GM23338 (cell line): ENCODE measurements around the gene SMIM45.

Experiments
- ATAC-seq: fragments of 200-7000 bp; cut with Tn5 transposase; 3 replicates; pipeline ENCODE4 v1.9.1; 2020
- DNase-seq: peaks from one replicate; pipeline ENCODE4 v3.0.0-alpha.2; 2015; ENCODE audit warnings: low spot score
- H2AFZ ChIP-seq: fragments of 200-600 bp; sonication (generic); 2 replicates; pipeline ENCODE4 v1.8.0; 2016; ENCODE audit warnings: antibody characterized with exemption, mild to moderate bottlenecking, moderate library complexity
- H3F3A ChIP-seq: fragments of 200-600 bp; sonication (generic); replicated peaks from 2 replicates; pipeline ENCODE4 v1.8.0; 2017; ENCODE audit warnings: antibody characterized with exemption, mixed run types, low read depth
- H3K27ac ChIP-seq: fragments of 200-600 bp; sonication (generic); 2 replicates; pipeline ENCODE4 v1.6.1; 2016; ENCODE audit warnings: low read depth
- H3K27me3 ChIP-seq: fragments of 200-600 bp; sonication (generic); 2 replicates; pipeline ENCODE4 v1.8.0; 2016; ENCODE audit warnings: mild to moderate bottlenecking, mixed run types, moderate library complexity; ENCODE audit not compliant: insufficient read depth
- H3K36me3 ChIP-seq: fragments of 200-600 bp; sonication (generic); 2 replicates; pipeline ENCODE4 v1.8.0; 2016; ENCODE audit warnings: mild to moderate bottlenecking; ENCODE audit not compliant: insufficient read depth
- H3K4me1 ChIP-seq: fragments of 200-600 bp; sonication (generic); 2 replicates; pipeline ENCODE4 v1.8.0; 2016; ENCODE audit warnings: mild to moderate bottlenecking, moderate library complexity; ENCODE audit not compliant: insufficient read depth
- H3K4me2 ChIP-seq: fragments of 200-600 bp; sonication (generic); 2 replicates; pipeline ENCODE4 v1.7.1; 2017; ENCODE audit warnings: mixed run types
- H3K4me3 ChIP-seq: fragments of 200-600 bp; sonication (generic); 2 replicates; pipeline ENCODE4 v1.6.1; 2016; ENCODE audit warnings: mixed run types
- H3K79me2 ChIP-seq: fragments of 200-600 bp; sonication (generic); replicated peaks from 2 replicates; pipeline ENCODE4 v1.8.0; 2017; ENCODE audit warnings: mild to moderate bottlenecking; ENCODE audit not compliant: insufficient read depth
- H3K9me2 ChIP-seq: fragments of 200-600 bp; sonication (generic); 2 replicates; pipeline ENCODE4 v1.8.0; 2017; ENCODE audit not compliant: insufficient read depth
- H4K20me1 ChIP-seq: fragments of 200-600 bp; sonication (generic); replicated peaks from 2 replicates; pipeline ENCODE4 v1.8.0; 2017; ENCODE audit warnings: mild to moderate bottlenecking; ENCODE audit not compliant: insufficient read depth
- H3K27ac Mint-ChIP-seq: 2 replicates; pipeline ENCODE4 v1.8.0; 2020; ENCODE audit warnings: inconsistent platforms, mild to moderate bottlenecking, moderate library complexity, mixed read lengths
- H3K27me3 Mint-ChIP-seq: 3 replicates; pipeline ENCODE4 v1.8.0; 2022; ENCODE audit warnings: low read depth, mild to moderate bottlenecking, moderate library complexity, mixed read lengths, inconsistent platforms; ENCODE audit not compliant: insufficient read depth, poor library complexity
- H3K36me3 Mint-ChIP-seq: 3 replicates; pipeline ENCODE4 v1.8.0; 2021; ENCODE audit warnings: low read depth, mild to moderate bottlenecking, inconsistent platforms, moderate library complexity, mixed read lengths
- H3K4me1 Mint-ChIP-seq: 3 replicates; pipeline ENCODE4 v1.8.0; 2020; ENCODE audit warnings: mild to moderate bottlenecking, inconsistent platforms, mixed read lengths
- H3K4me3 Mint-ChIP-seq: 3 replicates; pipeline ENCODE4 v1.8.0; 2021; ENCODE audit warnings: moderate library complexity, mild to moderate bottlenecking, inconsistent platforms, mixed read lengths
- H3K9me3 Mint-ChIP-seq: 3 replicates; pipeline ENCODE4 v1.8.0; 2020; ENCODE audit warnings: moderate library complexity, mild to moderate bottlenecking, inconsistent platforms, mixed read lengths
- CREB1 ChIP-seq: fragments of 250-450 bp; sonication (Bioruptor Pico); IDR thresholded peaks from 2 replicates; pipeline ENCODE4 v1.5.0; 2020; ENCODE audit warnings: low read depth, mild to moderate bottlenecking, moderate library complexity
- EZH2 ChIP-seq: fragments of 200-600 bp; sonication (generic); IDR thresholded peaks from one replicate; pipeline ENCODE4 v1.8.0; 2017; ENCODE audit warnings: antibody characterized with exemption, mild to moderate bottlenecking, low read depth; ENCODE audit not compliant: unreplicated experiment
- NANOG ChIP-seq: IDR thresholded peaks from 2 replicates; pipeline ENCODE4 v1.6.1; 2016; ENCODE audit warnings: antibody characterized with exemption, borderline replicate concordance
- POLR2AphosphoS5 ChIP-seq: IDR thresholded peaks from 2 replicates; pipeline ENCODE4 v1.6.1; 2016; ENCODE audit warnings: antibody characterized with exemption, low read depth
- ZNF114 ChIP-seq: fragments of 250-450 bp; sonication (Bioruptor Pico); IDR thresholded peaks from 2 replicates; pipeline ENCODE4 v1.5.0; 2020; ENCODE audit warnings: mild to moderate bottlenecking, moderate library complexity
- ZNF331 ChIP-seq: fragments of 250-450 bp; sonication (Bioruptor Pico); IDR thresholded peaks from 2 replicates; pipeline ENCODE4 v1.5.0; 2020; ENCODE audit warnings: low read depth, mild to moderate bottlenecking, moderate library complexity
- TF ChIP-seq, protein P1 (sequence below): fragments of 250-450 bp; sonication (Bioruptor Pico); IDR thresholded peaks from 2 replicates; pipeline ENCODE4 v1.5.0; 2020; ENCODE audit warnings: mild to moderate bottlenecking, moderate library complexity
- TF ChIP-seq, protein P2 (sequence below): IDR thresholded peaks from 2 replicates; pipeline ENCODE4 v1.6.1; 2016; ENCODE audit warnings: antibody characterized with exemption

Gene SMIM45

DNA sequence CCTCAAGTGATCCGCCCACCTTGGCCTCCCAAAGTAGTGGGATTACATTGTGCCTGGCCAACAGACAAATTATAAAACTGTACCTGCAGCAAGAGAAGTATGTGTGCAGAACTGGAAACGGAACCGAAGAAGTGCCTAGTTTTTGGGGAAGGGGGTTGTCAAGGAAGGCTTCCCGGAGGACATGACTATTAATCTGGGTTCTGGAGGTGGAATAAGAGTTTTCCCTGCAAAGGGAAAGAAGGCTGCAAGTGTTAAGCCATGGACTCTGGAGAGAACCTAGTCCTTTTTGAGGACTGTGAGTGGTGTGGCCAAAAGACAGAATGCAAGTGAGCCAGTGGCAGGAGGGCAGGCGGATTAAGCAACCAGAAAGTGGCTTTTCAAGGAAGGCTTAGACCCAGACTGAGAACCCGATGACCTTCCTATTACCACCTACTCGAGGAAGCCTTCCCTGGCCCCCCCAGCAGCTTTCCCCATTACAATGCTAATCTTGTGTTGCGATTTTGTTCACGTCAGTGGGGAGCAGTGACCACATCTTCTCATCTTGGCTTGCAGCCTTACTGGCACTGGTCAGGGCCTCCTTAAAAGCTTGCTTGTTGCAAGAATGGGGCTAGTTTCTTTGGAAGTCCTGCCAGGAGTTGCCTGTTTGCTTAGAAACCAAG, 11.6 kb downstream of the SMIM45 start (continued):
- TF ChIP-seq, protein P1, sequence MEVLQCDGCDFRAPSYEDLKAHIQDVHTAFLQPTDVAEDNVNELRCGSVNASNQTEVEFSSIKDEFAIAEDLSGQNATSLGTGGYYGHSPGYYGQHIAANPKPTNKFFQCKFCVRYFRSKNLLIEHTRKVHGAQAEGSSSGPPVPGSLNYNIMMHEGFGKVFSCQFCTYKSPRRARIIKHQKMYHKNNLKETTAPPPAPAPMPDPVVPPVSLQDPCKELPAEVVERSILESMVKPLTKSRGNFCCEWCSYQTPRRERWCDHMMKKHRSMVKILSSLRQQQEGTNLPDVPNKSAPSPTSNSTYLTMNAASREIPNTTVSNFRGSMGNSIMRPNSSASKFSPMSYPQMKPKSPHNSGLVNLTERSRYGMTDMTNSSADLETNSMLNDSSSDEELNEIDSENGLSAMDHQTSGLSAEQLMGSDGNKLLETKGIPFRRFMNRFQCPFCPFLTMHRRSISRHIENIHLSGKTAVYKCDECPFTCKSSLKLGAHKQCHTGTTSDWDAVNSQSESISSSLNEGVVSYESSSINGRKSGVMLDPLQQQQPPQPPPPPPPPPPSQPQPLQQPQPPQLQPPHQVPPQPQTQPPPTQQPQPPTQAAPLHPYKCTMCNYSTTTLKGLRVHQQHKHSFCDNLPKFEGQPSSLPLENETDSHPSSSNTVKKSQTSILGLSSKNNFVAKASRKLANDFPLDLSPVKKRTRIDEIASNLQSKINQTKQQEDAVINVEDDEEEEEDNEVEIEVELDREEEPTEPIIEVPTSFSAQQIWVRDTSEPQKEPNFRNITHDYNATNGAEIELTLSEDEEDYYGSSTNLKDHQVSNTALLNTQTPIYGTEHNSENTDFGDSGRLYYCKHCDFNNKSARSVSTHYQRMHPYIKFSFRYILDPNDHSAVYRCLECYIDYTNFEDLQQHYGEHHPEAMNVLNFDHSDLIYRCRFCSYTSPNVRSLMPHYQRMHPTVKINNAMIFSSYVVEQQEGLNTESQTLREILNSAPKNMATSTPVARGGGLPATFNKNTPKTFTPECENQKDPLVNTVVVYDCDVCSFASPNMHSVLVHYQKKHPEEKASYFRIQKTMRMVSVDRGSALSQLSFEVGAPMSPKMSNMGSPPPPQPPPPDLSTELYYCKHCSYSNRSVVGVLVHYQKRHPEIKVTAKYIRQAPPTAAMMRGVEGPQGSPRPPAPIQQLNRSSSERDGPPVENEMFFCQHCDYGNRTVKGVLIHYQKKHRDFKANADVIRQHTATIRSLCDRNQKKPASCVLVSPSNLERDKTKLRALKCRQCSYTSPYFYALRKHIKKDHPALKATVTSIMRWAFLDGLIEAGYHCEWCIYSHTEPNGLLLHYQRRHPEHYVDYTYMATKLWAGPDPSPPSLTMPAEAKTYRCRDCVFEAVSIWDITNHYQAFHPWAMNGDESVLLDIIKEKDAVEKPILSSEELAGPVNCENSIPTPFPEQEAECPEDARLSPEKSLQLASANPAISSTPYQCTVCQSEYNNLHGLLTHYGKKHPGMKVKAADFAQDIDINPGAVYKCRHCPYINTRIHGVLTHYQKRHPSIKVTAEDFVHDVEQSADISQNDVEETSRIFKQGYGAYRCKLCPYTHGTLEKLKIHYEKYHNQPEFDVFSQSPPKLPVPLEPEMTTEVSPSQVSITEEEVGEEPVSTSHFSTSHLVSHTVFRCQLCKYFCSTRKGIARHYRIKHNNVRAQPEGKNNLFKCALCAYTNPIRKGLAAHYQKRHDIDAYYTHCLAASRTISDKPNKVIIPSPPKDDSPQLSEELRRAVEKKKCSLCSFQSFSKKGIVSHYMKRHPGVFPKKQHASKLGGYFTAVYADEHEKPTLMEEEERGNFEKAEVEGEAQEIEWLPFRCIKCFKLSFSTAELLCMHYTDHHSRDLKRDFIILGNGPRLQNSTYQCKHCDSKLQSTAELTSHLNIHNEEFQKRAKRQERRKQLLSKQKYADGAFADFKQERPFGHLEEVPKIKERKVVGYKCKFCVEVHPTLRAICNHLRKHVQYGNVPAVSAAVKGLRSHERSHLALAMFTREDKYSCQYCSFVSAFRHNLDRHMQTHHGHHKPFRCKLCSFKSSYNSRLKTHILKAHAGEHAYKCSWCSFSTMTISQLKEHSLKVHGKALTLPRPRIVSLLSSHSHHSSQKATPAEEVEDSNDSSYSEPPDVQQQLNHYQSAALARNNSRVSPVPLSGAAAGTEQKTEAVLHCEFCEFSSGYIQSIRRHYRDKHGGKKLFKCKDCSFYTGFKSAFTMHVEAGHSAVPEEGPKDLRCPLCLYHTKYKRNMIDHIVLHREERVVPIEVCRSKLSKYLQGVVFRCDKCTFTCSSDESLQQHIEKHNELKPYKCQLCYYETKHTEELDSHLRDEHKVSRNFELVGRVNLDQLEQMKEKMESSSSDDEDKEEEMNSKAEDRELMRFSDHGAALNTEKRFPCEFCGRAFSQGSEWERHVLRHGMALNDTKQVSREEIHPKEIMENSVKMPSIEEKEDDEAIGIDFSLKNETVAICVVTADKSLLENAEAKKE (CRISPR knock-in tag): no peak
- TF ChIP-seq CREB1 (CRISPR knock-in tag): no peak

DNA sequence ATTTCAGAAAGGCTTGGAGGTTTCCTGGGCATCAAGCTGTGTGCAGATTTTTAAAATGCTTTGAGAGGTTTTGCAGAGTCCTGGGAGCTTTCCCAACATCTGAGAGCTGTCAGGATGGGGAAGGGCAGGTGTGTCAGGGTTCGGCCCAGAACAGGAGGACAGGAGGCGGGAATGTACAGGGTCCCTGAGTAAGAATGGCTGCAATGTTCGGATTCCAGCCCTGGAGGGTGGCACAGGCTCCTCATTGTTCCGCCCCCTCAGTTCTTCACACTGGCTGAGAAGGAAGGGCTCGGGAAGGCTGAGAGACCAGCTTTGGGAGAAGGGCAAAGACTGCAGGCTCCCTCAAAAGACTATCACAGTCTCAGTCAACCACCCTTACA, 12.2 kb downstream of the SMIM45 start:
- no peak for DNase-seq
- Mint-ChIP-seq H3K4me3 (no peak overlapping the region), H3K4me1 (peaks cover 20% of the 10 kb centered on the region), H3K27me3 (peaks cover 11% of the 10 kb centered on the region), H3K9me3 (peaks cover 9% of the 10 kb centered on the region; the same call in 1 of the 3 replicates), H3K36me3 (no peaks in the 10 kb centered on the region), H3K27ac (no peak overlapping the region)
- TF ChIP-seq, protein P2, sequence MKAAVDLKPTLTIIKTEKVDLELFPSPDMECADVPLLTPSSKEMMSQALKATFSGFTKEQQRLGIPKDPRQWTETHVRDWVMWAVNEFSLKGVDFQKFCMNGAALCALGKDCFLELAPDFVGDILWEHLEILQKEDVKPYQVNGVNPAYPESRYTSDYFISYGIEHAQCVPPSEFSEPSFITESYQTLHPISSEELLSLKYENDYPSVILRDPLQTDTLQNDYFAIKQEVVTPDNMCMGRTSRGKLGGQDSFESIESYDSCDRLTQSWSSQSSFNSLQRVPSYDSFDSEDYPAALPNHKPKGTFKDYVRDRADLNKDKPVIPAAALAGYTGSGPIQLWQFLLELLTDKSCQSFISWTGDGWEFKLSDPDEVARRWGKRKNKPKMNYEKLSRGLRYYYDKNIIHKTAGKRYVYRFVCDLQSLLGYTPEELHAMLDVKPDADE: no peak
- TF ChIP-seq ZNF114 (CRISPR knock-in tag): no peak
- TF ChIP-seq NANOG: no peak
- no peak for TF ChIP-seq EZH2
- no peak for TF ChIP-seq ZNF331
- TF ChIP-seq POLR2AphosphoS5: no peak
- TF ChIP-seq, protein P1 (CRISPR knock-in tag): no peak
- no peak for TF ChIP-seq CREB1 (CRISPR knock-in tag)
- no peaks in the 10 kb centered on the region for H3K36me3 ChIP-seq
- no peak; the same call in 2 of the 3 replicates for ATAC-seq
- H2AFZ ChIP-seq: no peak overlapping the region
- H3K4me2 ChIP-seq: no peak overlapping the region
- H3F3A ChIP-seq: 0 out of 2 replicates have a peak, but pooled peaks cover 2% of the 10 kb centered on the region
- no peaks in the 10 kb centered on the region for H4K20me1 ChIP-seq
- H3K27me3 ChIP-seq: no peaks in the 10 kb centered on the region; the same call in 1 of the 2 replicates
- H3K27ac ChIP-seq: no peak overlapping the region
- no peaks in the 10 kb centered on the region for H3K9me2 ChIP-seq
- H3K4me1 ChIP-seq: no peaks in the 10 kb centered on the region; the same call in 1 of the 2 replicates
- H3K79me2 ChIP-seq: no peaks in the 10 kb centered on the region
- H3K4me3 ChIP-seq: no peak overlapping the region
